GM15510 (cell line): Measurements from ENCODE around the gene RAPGEF4.

Experiments used
- POLR2A ChIP-seq: IDR thresholded peaks from 3 replicates; pipeline ENCODE4 v1.6.1; 2011; ENCODE audit warnings: borderline replicate concordance; ENCODE audit not compliant: insufficient read length; ENCODE audit errors: extremely low read depth

The RAPGEF4 gene

DNA sequence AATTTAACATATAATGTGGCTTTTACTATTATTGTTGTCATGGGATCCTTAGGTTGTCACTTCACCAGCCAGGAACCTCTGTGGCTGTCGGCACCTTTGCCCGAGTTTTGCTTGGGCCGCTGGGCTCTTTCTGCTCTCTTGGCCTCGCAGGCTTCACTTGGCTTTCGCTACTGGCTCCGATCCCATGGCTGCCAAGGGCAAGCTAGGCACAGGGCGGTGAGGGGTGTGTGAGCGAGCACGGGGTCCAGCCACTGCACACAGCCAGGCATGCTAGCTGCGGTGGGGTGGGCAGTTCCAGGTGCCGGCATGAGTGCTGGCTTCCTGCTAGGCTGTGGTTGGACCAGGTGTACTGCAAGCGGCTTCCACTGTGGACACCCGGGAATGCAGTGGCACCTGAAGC lies 23.4 kb upstream of the RAPGEF4 start:
- TF ChIP-seq POLR2A = no peak

DNA sequence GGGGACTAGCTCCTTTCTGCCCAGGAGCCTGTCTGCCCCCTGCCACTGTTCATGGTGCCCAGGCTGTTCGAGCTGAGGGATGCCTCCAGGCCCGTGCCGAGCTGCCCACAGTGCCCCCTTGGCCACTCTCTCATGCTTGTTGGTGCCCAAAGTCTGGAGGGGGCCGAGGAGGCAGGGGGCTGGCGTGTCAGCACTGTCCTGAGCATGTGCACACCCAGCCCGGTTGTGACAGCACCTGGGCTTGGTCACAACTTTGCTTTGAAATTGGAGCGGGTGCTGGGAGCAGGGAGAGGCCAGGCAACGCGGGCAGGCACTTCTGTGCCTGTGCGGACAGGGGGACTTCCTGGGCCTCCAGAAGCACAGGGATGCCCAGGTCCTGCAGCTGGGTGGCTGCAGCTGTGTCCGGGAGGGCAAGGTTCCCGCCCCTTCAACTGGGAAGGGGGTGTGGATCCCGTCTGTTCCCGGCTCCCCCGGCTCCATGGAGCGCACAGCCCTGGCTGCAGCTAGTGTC lies 22.2 kb upstream of the RAPGEF4 start:
- TF ChIP-seq POLR2A = no peak

DNA sequence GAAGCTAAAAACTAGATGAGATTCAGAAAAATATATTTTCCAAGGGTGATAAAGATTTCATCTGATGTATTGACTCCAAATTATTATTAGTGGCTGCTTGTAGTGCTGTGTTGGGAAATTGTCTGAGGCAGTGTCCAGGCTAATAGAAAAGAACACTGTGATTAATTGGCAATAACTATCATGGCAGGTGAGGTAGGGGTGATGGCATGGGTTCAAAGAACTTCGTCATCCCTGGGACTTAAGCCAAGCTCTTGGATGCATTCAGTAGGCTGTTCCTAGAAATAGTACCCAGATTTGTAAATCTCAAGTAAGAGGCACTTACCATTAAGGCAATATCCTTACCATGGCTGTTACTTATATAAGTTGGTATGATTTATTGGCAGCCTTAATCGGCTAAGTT lies 13.2 kb upstream of the RAPGEF4 start:
- TF ChIP-seq POLR2A = no peak

- no peak for TF ChIP-seq POLR2A
These were observed 12.4 kb upstream of the RAPGEF4 start for GRCh38 chr2:172723286-172723685.

DNA sequence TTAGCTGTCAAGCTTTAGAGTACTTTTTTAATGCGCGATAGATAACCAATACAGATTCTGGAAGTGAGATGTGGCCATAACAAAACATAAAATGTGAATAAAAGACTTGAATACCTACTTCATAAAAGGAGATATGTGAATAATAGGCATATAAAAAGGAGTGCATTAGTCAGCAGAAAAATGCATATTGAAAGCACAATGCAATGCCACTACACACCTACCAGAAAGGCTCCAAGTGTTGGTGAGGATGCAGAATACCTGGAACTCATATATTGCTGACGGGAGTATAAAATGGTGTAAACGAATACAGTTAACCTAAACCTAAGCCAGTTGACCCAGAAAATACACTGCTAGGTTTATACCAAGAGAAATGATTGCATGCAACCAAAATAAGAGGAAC lies 10.9 kb upstream of the RAPGEF4 start:
- TF ChIP-seq POLR2A = no peak

GRCh38 chr2:172725284-172725683 lies 10.4 kb upstream of the RAPGEF4 start:
- TF ChIP-seq POLR2A = no peak

GRCh38 chr2:172725746-172726145 lies 9.9 kb upstream of the RAPGEF4 start:
- TF ChIP-seq POLR2A = no peak

- TF ChIP-seq POLR2A = no peak
These were observed 9.4 kb upstream of the RAPGEF4 start for GRCh38 chr2:172726172-172726735.

DNA sequence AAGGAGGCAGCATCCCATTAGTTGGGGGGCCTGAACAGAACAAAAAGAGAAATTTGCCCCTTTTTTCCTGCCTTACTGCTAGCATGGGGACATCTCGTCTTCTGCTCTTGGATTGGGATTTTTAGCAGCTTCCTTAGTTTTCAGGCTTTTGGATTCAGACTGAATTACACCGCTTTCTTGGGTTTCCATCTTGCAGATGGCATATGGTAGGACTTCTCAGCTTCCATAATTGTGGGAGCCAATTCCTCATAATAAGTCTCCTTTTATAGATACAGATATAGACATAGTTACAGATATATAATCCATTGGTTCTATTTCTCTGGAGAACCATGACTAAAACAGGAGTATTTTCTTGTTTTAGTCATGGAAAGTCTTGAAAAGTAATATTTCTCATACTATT lies 5.2 kb upstream of the RAPGEF4 start:
- TF ChIP-seq POLR2A = no peak

- no peak for TF ChIP-seq POLR2A
These were observed 699 bp upstream of the RAPGEF4 start for GRCh38 chr2:172734711-172735581.

- TF ChIP-seq POLR2A = no peak
These were observed 954 bp downstream of the RAPGEF4 start for GRCh38 chr2:172736424-172737174.

DNA sequence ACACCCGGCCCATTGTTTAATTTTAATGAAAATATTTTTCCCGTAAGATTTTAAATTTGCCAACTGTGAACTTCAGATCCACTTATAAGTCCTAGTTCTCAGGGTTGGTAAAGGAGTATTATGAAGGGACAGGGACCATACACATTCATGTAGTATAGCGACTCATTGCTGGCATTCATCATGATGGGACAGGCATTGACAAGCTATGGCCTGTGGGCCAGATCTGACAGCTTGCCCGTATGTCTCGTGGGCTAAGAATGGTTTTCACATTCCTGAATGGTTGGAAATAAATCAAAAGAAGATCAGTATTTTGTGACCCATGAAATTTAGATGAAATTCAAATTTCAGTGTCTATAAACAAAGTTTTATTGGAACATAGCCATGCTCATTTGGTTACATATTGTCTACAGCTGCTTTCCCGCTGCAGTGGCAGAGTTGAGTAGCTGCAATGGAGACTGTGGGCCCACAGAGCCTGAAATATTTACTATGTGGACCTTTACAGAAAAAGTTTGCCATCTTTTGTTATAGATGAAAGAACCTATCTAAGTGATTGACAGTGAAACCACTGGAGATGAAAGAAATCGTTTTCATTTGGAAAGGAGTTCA lies 4.1 kb downstream of the RAPGEF4 start:
- no peak for TF ChIP-seq POLR2A

GRCh38 chr2:172740856-172741255 lies 5.2 kb downstream of the RAPGEF4 start:
- TF ChIP-seq POLR2A = no peak

DNA sequence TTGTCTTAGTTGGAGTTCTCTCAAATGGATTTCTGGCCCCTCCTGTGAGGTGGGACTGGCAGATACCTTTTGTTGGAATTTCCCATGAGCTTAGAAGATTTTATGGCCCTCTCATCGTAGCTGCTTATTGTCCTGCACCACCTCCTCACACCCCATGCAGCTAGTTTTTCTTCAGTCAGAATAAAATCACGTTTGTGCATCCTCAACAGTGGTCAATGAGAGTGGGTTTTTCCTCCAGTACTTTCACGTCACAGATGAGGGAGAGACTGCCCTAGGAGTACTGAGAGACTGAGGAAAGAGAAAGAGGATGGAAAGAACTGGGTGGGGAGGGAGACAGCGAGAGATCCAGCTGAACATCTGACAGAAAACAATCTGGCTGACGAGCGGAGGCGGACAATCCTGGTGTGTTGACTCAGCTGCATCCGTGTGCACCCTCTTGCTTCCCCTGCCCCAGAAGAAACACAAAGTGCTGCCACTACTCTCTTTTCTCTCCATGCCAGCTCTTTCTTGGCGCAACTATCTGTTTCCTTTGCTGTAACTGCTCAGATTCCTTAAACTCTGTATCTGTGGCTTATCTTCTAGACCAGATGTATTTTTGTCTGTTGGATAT lies 7.4 kb downstream of the RAPGEF4 start:
- no peak for TF ChIP-seq POLR2A
